Measurements from ENCODE around the gene CSRP1. TPM values are rescaled to one million over a fixed set of nuclear protein-coding genes. Genes with fewer than 3 reads are reported as not detected.

The CSRP1 gene
- total and polyA plus RNA-seq, 2 experiments from 2014 or later = 5.8 to 29.9 TPM

GRCh38 chr1:201436969-201437368, 70.0 kb downstream of the CSRP1 start:
- ATAC-seq = no peak
- H3K4me3 ChIP-seq = no peak overlapping the region
- no peaks in the 10 kb centered on the region for H3K36me3 Mint-ChIP-seq (ENCODE audit: low read depth)
- H2AFZ ChIP-seq = no peak overlapping the region
- no peaks in the 10 kb centered on the region for H4K20me1 ChIP-seq (replicated peaks; ENCODE audit: insufficient read depth)
- H3K27ac Mint-ChIP-seq = no peak overlapping the region
- no peak overlapping the region for H3K27ac ChIP-seq (ENCODE audit: low read depth)
- peaks cover 16% of the 10 kb centered on the region for H3K27me3 Mint-ChIP-seq (ENCODE audit: insufficient read depth, low read depth, poor library complexity)
- H3K4me3 Mint-ChIP-seq = no peak overlapping the region
- H3K4me1 Mint-ChIP-seq = peaks cover 11% of the 10 kb centered on the region; the same call in 2 of the 3 replicates
- no peaks in the 10 kb centered on the region for H3K9me2 ChIP-seq (ENCODE audit: insufficient read depth)
- H3K4me2 ChIP-seq = no peak overlapping the region
- TF ChIP-seq STAT1 (IDR thresholded peaks at IDR 0.05; ENCODE audit: unreplicated experiment) = no peak
- TF ChIP-seq, protein P1, sequence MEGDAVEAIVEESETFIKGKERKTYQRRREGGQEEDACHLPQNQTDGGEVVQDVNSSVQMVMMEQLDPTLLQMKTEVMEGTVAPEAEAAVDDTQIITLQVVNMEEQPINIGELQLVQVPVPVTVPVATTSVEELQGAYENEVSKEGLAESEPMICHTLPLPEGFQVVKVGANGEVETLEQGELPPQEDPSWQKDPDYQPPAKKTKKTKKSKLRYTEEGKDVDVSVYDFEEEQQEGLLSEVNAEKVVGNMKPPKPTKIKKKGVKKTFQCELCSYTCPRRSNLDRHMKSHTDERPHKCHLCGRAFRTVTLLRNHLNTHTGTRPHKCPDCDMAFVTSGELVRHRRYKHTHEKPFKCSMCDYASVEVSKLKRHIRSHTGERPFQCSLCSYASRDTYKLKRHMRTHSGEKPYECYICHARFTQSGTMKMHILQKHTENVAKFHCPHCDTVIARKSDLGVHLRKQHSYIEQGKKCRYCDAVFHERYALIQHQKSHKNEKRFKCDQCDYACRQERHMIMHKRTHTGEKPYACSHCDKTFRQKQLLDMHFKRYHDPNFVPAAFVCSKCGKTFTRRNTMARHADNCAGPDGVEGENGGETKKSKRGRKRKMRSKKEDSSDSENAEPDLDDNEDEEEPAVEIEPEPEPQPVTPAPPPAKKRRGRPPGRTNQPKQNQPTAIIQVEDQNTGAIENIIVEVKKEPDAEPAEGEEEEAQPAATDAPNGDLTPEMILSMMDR (conservative IDR thresholded peaks at IDR 0.05; ENCODE audit: low read depth in 2 of 2) = no peak
- no peak for TF ChIP-seq JUNB (IDR thresholded peaks at IDR 0.05; ENCODE audit: unreplicated experiment)
- TF ChIP-seq REST (IDR thresholded peaks at IDR 0.05; ENCODE audit: unreplicated experiment) = no peak
- no peak for TF ChIP-seq NANOG (IDR thresholded peaks at IDR 0.05; ENCODE audit: borderline replicate concordance)
- TF ChIP-seq ZNF331 (CRISPR knock-in tag; IDR thresholded peaks at IDR 0.05; ENCODE audit: low read depth) = no peak
- TF ChIP-seq EZH2 (IDR thresholded peaks at IDR 0.05; ENCODE audit: low read depth, unreplicated experiment) = no peak
- no peak for TF ChIP-seq EZH2phosphoT487 (IDR thresholded peaks at IDR 0.05; ENCODE audit: unreplicated experiment)
- TF ChIP-seq, protein P2, sequence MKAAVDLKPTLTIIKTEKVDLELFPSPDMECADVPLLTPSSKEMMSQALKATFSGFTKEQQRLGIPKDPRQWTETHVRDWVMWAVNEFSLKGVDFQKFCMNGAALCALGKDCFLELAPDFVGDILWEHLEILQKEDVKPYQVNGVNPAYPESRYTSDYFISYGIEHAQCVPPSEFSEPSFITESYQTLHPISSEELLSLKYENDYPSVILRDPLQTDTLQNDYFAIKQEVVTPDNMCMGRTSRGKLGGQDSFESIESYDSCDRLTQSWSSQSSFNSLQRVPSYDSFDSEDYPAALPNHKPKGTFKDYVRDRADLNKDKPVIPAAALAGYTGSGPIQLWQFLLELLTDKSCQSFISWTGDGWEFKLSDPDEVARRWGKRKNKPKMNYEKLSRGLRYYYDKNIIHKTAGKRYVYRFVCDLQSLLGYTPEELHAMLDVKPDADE (IDR thresholded peaks at IDR 0.05) = no peak
- H3F3A ChIP-seq (replicated peaks; ENCODE audit: low read depth) = no peaks in the 10 kb centered on the region
- H3K4me1 ChIP-seq (ENCODE audit: insufficient read depth) = peaks cover 5% of the 10 kb centered on the region
- H3K9me3 Mint-ChIP-seq = no peaks in the 10 kb centered on the region
- no peak for DNase-seq (ENCODE audit: low spot score)
- no peaks in the 10 kb centered on the region for H3K27me3 ChIP-seq (ENCODE audit: insufficient read depth)
- H3K36me3 ChIP-seq (ENCODE audit: insufficient read depth) = no peaks in the 10 kb centered on the region
- no peaks in the 10 kb centered on the region for H3K79me2 ChIP-seq (replicated peaks; ENCODE audit: insufficient read depth)

GRCh38 chr1:201436393-201436792, 70.5 kb downstream of the CSRP1 start:
- no peaks in the 10 kb centered on the region for H3K36me3 Mint-ChIP-seq (ENCODE audit: low read depth)
- Histone ChIP-seq H3K79me2 (replicated peaks; ENCODE audit: insufficient read depth) (no peaks in the 10 kb centered on the region), H3K27ac (ENCODE audit: low read depth) (no peak overlapping the region), H4K20me1 (replicated peaks; ENCODE audit: insufficient read depth) (no peaks in the 10 kb centered on the region), H3F3A (replicated peaks; ENCODE audit: low read depth) (no peaks in the 10 kb centered on the region), H2AFZ (0 out of 2 replicates have a peak overlapping the region, but pooled peaks have one; percentile 8), H3K4me3 (no peak overlapping the region), H3K4me1 (ENCODE audit: insufficient read depth) (peaks cover 5% of the 10 kb centered on the region), H3K9me2 (ENCODE audit: insufficient read depth) (no peaks in the 10 kb centered on the region), H3K36me3 (ENCODE audit: insufficient read depth) (no peaks in the 10 kb centered on the region), H3K4me2 (no peak overlapping the region), H3K27me3 (ENCODE audit: insufficient read depth) (no peaks in the 10 kb centered on the region)
- H3K4me3 Mint-ChIP-seq = no peak overlapping the region
- peak; percentile 98 for ATAC-seq
- peaks cover 12% of the 10 kb centered on the region; the same call in 2 of the 3 replicates for H3K4me1 Mint-ChIP-seq
- H3K9me3 Mint-ChIP-seq = no peaks in the 10 kb centered on the region
- TF ChIP-seq, protein P1 (conservative IDR thresholded peaks at IDR 0.05; ENCODE audit: low read depth in 2 of 2) = peak; percentile 32 to 69
- no peak for TF ChIP-seq ZNF114 (CRISPR knock-in tag; IDR thresholded peaks at IDR 0.05)
- peak; percentile 78 for DNase-seq (ENCODE audit: low spot score)
- H3K27me3 Mint-ChIP-seq (ENCODE audit: insufficient read depth, low read depth, poor library complexity) = peaks cover 16% of the 10 kb centered on the region
- no peak overlapping the region for H3K27ac Mint-ChIP-seq
